ENCODE data around the gene CAMKK2. TPM values are rescaled to one million over a fixed set of nuclear protein-coding genes. Genes with fewer than 3 reads are reported as not detected.

CAMKK2 gene
- total and polyA plus RNA-seq, 2 of the 4 experiments (the other 2 are of a cell fraction), result 15.2 to 24.7 TPM

GRCh38 chr12:121287267-121287954, 9.1 kb downstream of the CAMKK2 start:
- H4K20me1 ChIP-seq (ENCODE audit: insufficient read depth, low read length), result peaks cover 30% of the 10 kb centered on the region

More at GRCh38 chr12:121287267-121287954, 9.1 kb downstream of the CAMKK2 start:
- peak; percentile 57; the same call in 1 of the 2 replicates for ATAC-seq (ENCODE audit: low read depth)
- no peak overlapping the region for H3K4me2 ChIP-seq (ENCODE audit: low read depth, low read length)
- H3K4ac ChIP-seq (ENCODE audit: low read depth, low read length), result no peak overlapping the region
- H2AK5ac ChIP-seq (ENCODE audit: low read depth, low read length), result no peak overlapping the region
- dilution Hi-C loops (cut with HindIII; ENCODE audit: low sequenced_read_pairs, unreplicated experiment), result no loop called here
- H3K56ac ChIP-seq (ENCODE audit: extremely low read depth, insufficient read depth, low read length), result no peak overlapping the region
- H2BK5ac ChIP-seq (ENCODE audit: low read depth, low read length, poor library complexity, severe bottlenecking), result no peak overlapping the region
- no peak overlapping the region for H4K5ac ChIP-seq (ENCODE audit: low read depth, low read length)
- H2BK20ac ChIP-seq (ENCODE audit: low read depth, low read length), result no peak overlapping the region
- POLR2A ChIA-PET (ENCODE audit: unreplicated experiment), result no interaction called here
- in situ Hi-C loops (cut with MboI; ENCODE audit: low sequenced_read_pairs), result no loop called here
- CTCF ChIA-PET, result no interaction called here
- H3K9me1 ChIP-seq (ENCODE audit: insufficient read depth, low read length), result peaks cover 8% of the 10 kb centered on the region
- H3K18ac ChIP-seq (ENCODE audit: low read depth, low read length), result no peak overlapping the region
- 90% methylated on average over 2 of the region's 10 CpGs; no CpG with 5 or more reads in 1 of the 2 experiments for WGBS, 2 experiments (ENCODE audit: extremely low coverage in 2 of 2, insufficient read length in 1 of 2)
- peaks cover 10% of the 10 kb centered on the region; the same call in 1 of the 2 replicates for H3K4me1 ChIP-seq (ENCODE audit: control insufficient read depth, insufficient read depth, low read length)
- H3K79me1 ChIP-seq (ENCODE audit: low read depth in 1 of 2, low read length in 2 of 2), result peaks cover 29 to 76% of the 10 kb centered on the region in 2 experiments
- H3K9me3 ChIP-seq (ENCODE audit: control insufficient read depth, insufficient read depth, low read length), result no peaks in the 10 kb centered on the region
- no peak overlapping the region for H2BK15ac ChIP-seq (ENCODE audit: low read depth, low read length)
- DNase-seq, result peak; percentile 81
- no peak overlapping the region for H2AK9ac ChIP-seq (replicated peaks; ENCODE audit: low read depth, low read length, poor library complexity)
- H4K91ac ChIP-seq (ENCODE audit: insufficient read depth, low read depth, low read length), result no peak overlapping the region
- no peak overlapping the region for H2BK120ac ChIP-seq (ENCODE audit: low read depth, low read length)
- no peak overlapping the region for H3K4me3 ChIP-seq (ENCODE audit: insufficient read depth, low read depth, low read length)
- H3K9ac ChIP-seq (ENCODE audit: low read depth, low read length), result no peak overlapping the region
- intact Hi-C loops (cut with micrococcal nuclease), result no loop called here
- H3K36me3 ChIP-seq (ENCODE audit: control insufficient read depth, insufficient read depth, low read length), result peaks cover 3% of the 10 kb centered on the region
- no peak overlapping the region for H4K8ac ChIP-seq (ENCODE audit: low read depth in 2 of 2, low read length in 2 of 2)
- no peaks in the 10 kb centered on the region for H3K27me3 ChIP-seq (ENCODE audit: control insufficient read depth, insufficient read depth, low read length)
- TF ChIP-seq CEBPB (IDR thresholded peaks at IDR 0.05; ENCODE audit: low read depth, low read length) (peak; percentile 82), BHLHE40 (IDR thresholded peaks at IDR 0.05; ENCODE audit: low read depth, low read length) (no peak), MXI1 (IDR thresholded peaks at IDR 0.05; ENCODE audit: borderline replicate concordance, low read depth, low read length) (peak; percentile 57; the same call in 1 of the 2 replicates)
- no TSS peak for BruUV-seq (replicated peaks)
- no peak overlapping the region for H3K23ac ChIP-seq (ENCODE audit: low read depth, low read length)
- H2AFZ ChIP-seq (replicated peaks; ENCODE audit: low read length, poor library complexity), result no peak overlapping the region
- H3K14ac ChIP-seq (replicated peaks; ENCODE audit: low read depth, low read length), result no peak overlapping the region
- H3K27ac ChIP-seq (ENCODE audit: insufficient read depth, low read length), result no peak overlapping the region
